ENCODE results near the gene ADORA2A. TPM values are rescaled to one million over a fixed set of nuclear protein-coding genes. Genes with fewer than 3 reads are reported as not detected.

The ADORA2A gene
- 0.45 and 0.74 TPM in 2 replicates for total RNA-seq (ENCODE audit: low replicate concordance)

DNA sequence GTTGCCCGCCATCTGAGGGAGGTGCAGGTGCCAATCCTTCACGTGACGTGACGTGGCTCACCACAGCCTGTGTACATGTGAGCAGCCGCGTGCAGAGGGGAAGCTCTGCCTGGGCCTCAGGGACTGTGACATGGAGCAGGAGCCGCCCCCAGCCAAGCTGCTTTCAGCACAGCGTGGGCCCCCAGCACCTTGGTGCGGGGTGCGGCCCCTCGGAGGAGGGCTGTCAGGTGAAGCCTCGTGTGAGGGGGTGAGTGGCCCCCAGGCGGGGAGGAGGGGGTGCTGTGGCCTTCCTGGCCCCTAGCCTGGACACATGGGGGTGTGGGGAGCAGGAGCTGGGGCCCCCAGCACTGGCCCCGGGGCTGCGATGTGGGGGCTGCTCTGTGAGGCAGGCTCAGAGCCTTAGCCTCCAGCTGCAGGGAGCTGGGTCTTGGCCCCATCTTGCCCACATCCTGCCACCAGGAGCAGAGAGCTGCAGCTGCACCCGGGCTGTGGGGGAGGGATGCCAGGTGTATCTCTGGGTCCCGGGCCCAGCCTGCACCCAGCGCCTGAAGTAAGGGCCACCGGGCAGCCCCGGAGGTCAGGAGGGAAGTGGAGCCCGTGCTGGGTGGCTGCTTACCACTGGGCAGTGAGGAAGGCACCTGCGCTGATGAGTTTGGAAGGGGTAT is at the start of gene ADORA2A:
TSS of gene ADORA2A (plus strand) at position 100 of the 665 bp plus-strand sequence. CDS start 5,806 bp downstream, outside the sequence.
- TF ChIP-seq, protein P1, sequence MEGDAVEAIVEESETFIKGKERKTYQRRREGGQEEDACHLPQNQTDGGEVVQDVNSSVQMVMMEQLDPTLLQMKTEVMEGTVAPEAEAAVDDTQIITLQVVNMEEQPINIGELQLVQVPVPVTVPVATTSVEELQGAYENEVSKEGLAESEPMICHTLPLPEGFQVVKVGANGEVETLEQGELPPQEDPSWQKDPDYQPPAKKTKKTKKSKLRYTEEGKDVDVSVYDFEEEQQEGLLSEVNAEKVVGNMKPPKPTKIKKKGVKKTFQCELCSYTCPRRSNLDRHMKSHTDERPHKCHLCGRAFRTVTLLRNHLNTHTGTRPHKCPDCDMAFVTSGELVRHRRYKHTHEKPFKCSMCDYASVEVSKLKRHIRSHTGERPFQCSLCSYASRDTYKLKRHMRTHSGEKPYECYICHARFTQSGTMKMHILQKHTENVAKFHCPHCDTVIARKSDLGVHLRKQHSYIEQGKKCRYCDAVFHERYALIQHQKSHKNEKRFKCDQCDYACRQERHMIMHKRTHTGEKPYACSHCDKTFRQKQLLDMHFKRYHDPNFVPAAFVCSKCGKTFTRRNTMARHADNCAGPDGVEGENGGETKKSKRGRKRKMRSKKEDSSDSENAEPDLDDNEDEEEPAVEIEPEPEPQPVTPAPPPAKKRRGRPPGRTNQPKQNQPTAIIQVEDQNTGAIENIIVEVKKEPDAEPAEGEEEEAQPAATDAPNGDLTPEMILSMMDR (IDR thresholded peaks at IDR 0.05; ENCODE audit: insufficient read depth, low read length): no peak
- no peak for DNase-seq (ENCODE audit: low read depth)
- H3K4me3 ChIP-seq (ENCODE audit: low read depth, low read length): no peak within 1 kb of the TSS

DNA sequence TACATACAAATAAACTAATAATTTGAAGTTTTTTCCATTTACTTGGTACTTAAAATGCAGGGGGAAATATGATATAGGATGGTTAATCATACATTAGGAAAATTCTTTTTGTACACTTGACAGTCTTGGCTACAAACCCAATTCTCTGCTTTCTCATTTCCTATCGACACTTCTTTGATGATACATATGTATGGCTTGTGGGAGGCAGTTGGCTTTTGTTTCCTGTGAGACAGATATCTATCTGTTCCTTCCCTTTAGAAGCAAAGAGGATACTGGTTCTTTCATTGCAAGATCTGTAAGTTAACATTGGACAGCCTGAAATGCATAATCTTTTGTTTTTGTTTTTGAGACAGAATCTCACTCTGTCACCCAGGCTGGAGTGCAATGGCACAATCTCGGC is 47.9 kb upstream of the ADORA2A start:
- no peak for DNase-seq (ENCODE audit: low read depth)
- H3K4me3 ChIP-seq (ENCODE audit: low read depth, low read length): no peak overlapping the region
- TF ChIP-seq, protein P1 (IDR thresholded peaks at IDR 0.05; ENCODE audit: insufficient read depth, low read length): no peak

DNA sequence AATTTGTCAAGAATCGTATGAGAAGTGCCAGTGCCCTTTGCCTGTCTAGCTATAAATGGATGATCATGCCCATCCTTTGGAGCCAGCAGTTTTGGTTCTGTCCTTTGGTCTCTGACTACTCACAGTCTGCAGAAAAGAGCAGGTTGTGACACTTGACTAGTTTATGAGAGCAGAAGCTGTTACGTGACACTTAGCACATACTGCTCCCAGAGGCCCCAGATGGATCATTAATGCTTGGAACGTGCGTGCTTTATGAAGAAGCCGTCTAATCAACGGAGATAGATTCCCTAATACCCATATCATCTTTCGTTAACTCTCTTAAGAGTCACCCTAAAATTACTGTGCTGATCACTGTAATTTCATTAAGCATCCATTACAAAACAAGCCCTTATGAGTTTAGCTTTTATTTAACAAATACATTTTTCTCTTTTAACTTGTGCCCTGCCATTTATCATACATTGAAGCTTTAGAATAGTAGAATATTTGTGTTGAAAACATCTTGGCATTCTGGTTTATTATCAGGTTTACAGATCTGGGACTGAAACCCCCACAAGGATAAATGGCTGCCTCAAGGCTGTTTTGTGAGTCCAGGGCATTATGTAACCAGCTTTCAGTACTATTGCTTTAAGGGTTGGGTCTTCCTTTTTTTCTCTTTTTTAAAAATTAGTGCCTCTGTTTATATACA is 47.0 kb upstream of the ADORA2A start:
- no peak overlapping the region for H3K4me3 ChIP-seq (ENCODE audit: low read depth, low read length)
- DNase-seq (ENCODE audit: low read depth): no peak
- TF ChIP-seq, protein P1 (IDR thresholded peaks at IDR 0.05; ENCODE audit: insufficient read depth, low read length): no peak

DNA sequence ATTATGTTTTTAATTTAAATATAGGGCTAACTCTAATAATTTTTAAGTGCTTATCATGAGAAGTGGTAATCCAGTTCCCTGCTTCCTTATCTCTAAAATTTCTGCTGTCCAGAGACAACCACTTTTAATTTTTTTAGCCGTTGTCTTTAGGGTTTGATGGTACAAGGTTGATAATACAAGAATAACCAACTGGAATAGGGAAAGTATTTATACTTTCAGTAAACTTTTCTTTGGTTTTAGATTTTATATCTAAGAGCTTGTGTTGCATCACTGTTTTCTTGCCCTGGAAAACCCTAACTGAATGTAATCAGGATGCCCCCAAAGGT is 46.5 kb upstream of the ADORA2A start:
- TF ChIP-seq, protein P1 (IDR thresholded peaks at IDR 0.05; ENCODE audit: insufficient read depth, low read length): no peak
- DNase-seq (ENCODE audit: low read depth): no peak
- no peak overlapping the region for H3K4me3 ChIP-seq (ENCODE audit: low read depth, low read length)

DNA sequence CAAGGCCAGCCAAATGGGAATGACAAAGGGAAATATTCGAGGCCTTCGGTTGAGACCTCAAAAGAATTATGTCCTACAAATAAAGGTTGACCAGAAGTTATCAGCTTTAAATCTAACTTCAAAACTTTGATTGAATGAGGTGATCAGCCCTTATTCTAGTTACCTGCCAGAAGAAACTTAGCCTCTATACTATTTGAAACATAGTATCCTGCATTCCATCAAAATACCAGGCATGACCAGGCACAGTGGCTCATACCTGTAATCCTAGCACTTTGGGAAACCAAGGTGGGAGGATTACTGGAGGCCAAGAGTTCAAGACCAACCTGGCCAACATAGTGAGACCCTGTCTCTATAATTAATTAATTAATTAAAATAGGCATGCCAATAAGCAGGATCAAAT is 44.3 kb upstream of the ADORA2A start:
- TF ChIP-seq, protein P1 (IDR thresholded peaks at IDR 0.05; ENCODE audit: insufficient read depth, low read length): no peak
- H3K4me3 ChIP-seq (ENCODE audit: low read depth, low read length): no peak overlapping the region
- DNase-seq (ENCODE audit: low read depth): no peak

DNA sequence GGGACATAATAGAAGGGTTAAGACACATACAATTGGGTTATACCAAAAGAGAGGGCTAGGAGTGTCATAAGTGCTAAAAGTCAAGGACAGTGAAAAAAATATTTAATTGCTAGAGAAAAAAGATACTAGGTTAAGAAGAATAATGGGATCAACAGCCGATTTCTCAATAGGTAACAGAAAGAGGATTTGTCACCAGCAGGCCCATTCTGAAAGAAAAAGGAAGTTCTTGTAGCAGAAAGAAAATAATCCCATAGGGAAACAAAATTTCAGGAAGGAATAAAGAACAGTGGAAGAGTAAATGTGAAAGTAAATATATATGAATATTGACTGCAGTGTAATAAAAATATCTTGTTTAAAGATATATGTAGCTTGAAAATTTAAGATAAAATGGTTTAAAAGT is 43.3 kb upstream of the ADORA2A start:
- TF ChIP-seq, protein P1 (IDR thresholded peaks at IDR 0.05; ENCODE audit: insufficient read depth, low read length): no peak
- no peak for DNase-seq (ENCODE audit: low read depth)
- H3K4me3 ChIP-seq (ENCODE audit: low read depth, low read length): no peak overlapping the region

All from fibroblast of the aortic adventitia (primary cell).